NOMO-1 treated with DMSO at 0.1 percent for 48 hours (cell line): ENCODE data around the gene COL17A1.

Source experiments
- DNase-seq: peaks from one replicate; lab custom pipeline; 2025; ENCODE audit not compliant: unreplicated experiment; lab: John Stamatoyannopoulos, UW

COL17A1 gene

DNA sequence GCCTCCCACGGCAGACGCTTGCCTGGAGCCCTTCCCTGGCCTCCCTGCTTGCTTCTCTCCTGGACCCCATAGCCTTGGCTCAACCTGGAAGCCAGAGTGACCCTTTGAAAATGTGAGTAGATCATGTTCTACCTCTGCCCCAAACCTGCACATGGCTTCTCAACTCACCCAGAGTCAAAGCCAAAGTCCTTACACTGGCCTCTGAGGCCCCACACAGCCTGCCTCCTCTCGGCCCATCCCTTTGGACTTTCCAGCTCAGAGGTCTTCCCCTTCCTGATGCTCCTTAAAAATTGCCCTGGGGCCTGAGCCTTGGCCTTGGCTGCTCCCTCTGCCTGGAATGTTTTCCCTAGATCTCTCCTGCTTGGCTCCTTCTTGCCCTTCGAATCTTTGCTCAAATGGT is 32.5 kb downstream of the COL17A1 start:
- DNase-seq: no peak

DNA sequence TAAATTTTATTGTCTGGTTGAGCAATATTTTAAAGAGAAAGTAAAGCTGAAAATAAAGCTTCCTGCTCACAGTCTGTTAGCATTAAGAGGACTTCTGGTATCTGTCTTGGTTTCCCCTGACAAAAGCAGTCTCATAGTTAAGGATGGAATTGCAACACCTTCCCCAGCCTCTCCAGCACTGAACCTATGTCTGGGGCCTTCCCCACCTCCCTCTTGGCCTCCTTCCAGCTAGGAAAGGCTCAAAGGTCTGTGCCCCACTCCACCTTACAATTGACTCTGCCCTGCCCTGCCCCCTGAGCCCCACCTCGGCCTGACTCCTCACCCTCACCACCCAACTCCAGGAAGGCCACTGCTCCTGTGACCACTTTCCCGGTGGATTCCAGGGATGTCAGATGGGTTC is 33.2 kb downstream of the COL17A1 start:
- no peak for DNase-seq

DNA sequence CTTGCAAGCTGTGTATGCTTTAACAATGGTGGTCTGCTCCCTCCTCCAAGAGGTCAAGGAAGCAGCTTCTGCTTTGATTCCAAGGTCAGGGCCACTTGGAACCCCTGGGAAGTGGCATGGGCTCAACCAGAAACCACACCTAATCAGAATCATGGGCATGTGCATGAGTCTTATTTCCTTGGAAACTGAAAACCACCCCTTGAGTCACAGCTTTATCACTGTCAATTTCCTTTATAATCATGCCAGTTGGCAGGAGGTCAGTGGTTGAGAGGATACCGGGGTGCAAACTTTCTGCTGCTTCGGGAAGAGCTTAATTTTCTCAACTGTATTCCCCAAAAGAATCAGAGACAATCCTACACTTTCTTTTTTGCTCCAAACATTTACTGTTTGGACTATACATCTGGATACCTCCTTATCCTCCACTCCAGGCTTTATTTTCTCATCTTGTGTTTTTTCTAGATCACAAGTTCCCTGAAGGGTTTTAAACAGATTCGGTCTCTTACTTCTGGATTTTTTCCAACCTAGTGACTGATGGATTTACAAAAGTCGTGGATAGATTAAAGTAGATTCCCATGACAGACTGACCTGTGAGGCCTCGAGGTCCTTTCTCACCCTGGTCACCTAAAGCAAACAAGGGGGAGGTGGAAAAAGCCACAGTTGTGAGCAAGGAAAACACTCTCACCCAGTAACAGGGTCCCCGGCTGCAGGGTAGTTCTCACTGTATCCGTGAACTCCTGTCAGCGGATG is 36.0 kb downstream of the COL17A1 start:
- DNase-seq: no peak

DNA sequence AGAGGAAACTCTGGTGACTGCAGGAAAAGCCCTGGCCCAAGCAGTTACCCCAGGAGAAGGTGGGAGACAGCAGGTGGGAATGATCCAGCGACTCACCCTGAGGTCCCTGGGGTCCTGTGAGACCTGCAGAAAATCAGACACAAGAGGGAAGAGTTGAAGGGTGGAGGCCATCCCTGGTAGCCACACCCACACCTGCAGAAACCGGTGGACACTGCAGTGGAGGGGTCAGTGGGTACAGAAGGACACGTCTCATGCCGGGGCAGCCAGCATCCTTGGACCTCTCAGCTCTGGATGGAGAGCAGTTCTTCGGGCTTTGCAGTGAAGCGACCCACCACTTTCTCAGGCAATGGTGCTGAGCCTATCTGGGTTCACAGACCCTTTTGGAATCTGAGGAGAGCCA is 39.0 kb downstream of the COL17A1 start:
- DNase-seq: no peak

DNA sequence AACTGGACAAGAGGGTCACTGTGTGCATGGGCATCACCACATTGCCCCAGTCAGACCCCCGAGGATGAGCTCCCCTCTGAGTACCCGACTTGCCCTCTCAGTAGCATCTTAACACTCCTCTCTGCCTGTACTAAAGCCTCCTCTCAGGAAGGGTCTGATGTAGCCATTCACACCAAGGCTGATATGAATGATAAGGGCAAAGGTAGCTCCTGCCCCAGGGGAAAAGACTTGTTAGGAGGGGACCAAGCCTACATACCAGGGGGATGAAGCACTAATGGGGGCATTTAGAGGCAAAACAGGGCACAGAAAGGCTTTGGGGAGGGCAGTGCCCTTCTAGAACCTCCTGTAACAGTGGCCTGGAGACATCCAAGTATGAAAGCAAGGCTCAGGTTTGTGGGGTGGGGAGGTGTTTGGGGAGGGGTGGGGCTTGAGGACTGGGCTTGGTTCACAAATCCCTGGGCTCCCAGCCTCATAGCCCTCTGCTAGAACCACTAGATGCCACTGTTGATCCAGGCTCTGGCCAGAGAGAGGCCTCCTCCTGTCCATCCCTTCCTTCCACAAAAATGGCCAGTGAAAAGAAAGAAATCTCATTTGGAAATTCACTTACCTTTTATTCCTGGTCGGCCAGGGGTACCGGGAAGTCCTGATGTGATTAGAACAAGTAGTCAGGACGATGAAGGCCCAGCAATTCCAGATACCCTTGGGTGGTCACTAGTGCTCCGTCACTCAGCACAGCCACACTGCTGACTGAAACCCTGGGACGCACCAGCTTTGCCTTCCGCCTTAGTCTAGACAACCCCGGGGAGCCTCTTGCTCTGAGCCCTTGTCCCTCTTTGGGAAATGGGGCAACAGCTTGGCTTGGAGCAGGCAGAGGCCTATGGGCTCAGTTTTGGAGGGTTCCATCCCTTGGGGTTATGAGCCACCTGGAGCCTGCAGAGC is 40.3 kb downstream of the COL17A1 start:
- DNase-seq: no peak

DNA sequence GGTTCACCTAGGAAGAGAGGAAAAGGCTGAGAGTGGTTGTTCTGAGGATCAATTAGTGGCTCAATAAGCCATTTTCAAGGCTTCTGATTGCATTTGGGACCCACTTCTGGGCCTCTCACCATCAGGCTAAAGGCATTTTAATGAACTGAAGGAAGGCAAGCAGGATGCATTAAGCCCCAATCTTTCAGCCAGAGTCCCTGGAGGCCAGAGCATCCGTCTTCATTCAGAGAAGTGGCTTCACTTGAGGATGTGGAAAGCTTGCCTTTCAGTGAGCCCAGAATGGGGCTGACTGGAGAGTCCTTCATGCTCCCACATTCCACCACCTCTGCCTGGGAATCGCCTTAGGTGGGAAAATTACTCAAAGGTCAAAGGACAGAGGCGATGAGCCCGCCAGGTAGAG is 41.8 kb downstream of the COL17A1 start:
- no peak for DNase-seq

DNA sequence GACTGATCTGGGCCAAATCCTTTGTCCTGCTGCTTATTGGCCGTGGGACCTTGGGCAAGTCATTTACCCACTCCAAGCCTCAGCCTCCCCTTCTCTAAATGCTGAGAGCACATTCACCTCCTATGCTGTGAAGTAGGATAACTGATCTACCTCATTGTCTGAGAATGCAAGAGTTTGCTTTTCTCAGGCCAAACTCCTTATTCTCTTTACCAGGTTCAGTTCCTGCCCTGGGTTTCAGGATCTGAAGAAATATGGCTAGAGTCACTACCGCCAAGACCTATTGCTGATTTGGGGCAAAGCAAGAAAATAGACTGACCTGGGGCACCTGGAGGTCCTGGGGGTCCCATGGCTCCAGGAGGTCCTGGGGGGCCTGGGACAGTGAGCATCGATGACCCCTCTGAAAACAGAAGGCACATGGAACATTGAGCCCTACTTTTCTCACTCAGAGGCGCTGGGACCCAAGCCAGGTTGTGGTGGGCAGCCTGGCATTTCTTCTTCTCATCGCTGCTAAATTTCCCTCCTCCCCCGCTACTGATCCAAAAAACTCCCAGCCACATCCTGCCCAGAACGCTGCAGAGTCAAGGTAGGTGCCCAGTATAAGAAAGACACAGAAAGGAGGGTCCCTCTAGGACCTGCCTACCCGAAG is 42.4 kb downstream of the COL17A1 start:
- DNase-seq: no peak

DNA sequence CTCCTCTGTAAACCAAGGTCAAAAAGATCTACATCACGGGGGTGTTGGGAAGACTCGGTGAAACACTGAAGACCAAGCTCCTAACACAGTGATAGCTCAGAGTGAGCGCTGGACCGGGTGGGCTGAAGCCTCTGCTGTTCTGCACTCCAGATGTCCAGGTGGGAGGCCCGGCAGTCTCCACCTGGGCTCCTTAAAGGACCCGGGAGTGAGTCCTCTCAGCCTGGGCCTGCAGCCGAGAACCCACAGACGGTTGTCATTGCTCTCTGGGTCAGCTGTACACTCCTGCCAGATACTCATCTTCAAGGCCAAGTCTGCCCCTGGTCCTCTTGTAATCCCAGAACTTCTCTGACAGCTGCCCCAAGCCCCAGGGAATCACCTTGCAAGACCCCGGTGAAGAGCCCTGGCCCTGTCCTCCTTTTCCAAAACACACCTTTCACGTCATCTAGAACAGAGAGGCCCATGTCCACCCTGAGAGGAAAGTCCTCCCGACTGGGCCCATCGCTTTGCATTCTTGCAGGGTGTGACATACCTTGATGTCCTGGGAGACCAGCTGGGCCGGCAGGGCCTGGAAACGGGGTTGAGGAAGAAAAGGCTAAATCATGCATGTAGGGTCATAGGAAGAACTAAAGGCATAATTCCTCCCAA is 43.7 kb downstream of the COL17A1 start:
- no peak for DNase-seq

DNA sequence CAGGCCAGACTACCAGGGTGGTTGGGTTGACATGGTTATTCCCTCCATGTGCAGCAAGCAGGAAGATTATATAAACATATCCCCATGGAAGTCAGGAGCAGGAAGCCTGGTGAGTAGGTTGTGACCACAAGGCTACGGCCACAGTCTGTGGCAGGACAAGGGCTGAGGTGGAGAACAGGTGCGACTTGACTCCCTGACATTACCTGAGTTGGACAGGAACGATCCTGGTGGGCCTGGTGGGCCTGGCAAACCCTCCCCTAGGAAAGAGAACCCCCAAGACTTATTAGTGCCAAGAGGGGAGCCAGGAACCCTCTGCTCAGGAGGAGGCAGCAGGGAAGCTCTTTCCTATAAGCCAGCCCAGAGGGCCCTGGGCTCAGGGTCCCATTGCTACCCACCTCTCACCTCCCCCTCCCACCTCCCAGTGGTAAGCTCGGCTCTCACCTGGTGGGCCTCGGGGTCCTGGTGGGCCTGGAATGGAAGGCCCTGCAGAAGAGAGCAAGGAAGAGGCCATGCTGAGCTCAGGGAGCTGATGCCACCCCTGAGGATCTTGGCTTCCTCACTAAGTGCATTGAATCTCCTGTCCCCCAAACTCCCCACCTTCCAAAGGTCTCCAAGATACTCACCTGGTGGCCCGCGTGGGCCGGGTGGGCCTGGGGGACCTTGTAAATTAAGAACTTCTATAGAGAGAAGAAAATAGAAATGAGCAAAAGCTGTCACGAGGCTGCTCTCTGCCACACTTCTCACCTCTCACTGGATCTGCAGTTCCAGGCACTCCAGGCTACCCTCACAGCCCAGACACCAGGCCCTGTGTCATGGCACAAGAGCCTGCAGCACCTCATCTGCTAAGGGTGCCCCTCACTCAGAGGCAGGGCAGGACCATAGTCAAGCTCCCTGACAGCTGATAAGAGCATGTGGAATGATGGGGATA is 44.6 kb downstream of the COL17A1 start:
- DNase-seq: no peak

DNA sequence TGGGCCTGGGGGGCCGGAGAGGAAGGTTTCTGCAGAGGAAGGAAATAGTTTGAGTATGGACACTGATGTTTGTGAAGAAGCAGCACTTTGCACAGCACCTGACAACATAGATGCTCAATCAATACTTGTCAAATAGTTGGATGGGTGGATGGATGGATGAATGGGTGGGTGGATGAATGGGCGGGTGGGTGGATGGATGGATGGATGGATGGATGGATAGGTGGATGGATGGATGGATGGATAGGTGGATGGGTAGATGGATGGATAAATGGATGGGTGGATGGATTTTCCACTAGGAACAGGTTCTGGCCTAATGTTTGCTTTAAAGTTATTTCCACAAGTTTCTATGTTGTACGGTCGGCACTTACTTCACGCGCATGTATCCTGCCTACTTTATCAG is 45.3 kb downstream of the COL17A1 start:
- no peak for DNase-seq

DNA sequence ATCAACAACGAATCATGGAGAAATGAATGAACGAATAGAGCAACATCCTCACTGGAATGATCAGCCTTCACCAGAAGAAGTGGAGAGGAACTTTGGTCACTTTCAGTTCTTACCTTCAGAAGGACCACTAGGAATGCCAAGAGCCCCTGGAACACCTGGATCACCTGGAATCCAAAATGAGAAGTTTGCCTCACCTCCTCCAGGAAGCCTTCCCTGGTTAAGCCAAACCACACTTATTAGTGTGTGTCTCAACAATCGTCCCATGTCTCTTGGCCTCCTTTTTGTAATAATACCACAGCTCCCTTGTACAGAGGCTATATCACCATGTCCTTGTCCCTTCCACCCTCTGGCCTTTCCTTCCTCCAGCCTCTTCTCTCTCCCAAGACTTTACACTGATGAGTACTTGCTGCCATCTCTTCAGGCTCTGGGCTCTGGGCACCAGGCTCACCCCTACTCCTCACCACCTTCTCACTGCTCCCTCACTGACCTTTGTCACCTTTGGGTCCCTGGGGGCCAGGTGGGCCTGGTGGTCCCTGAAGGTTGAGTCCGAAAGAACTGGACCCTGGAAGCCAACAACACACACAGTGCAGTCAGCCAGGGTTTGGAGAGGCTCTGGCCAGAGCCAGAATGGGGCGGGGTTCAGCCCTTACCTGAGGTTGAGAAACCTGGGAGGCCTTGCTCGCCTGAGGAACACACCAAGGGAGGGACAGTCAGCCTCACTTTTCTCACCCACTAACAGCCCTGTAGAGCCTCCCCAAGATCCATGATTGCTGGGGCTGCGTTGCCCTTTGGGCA is 46.5 kb downstream of the COL17A1 start:
- no peak for DNase-seq

DNA sequence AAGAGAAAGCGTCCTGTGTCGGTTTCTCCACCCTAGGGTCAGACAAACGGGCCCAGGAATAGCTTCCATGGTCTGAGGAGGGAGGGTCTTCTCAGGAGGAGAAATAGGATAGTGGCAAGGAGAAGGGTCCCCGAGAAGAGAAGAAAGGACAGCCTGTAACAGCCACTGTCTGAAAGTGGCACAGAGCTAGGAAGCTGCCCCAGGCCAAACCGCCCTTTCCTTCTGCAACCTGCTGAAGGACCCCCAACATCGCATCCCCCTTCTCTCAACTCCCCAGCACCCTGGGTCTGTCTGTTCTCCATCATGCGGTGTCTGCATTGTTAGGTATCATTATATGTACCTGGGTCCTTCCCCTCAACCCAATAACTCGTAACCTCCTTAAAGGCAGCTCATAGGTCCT is 47.1 kb downstream of the COL17A1 start:
- no peak for DNase-seq

DNA sequence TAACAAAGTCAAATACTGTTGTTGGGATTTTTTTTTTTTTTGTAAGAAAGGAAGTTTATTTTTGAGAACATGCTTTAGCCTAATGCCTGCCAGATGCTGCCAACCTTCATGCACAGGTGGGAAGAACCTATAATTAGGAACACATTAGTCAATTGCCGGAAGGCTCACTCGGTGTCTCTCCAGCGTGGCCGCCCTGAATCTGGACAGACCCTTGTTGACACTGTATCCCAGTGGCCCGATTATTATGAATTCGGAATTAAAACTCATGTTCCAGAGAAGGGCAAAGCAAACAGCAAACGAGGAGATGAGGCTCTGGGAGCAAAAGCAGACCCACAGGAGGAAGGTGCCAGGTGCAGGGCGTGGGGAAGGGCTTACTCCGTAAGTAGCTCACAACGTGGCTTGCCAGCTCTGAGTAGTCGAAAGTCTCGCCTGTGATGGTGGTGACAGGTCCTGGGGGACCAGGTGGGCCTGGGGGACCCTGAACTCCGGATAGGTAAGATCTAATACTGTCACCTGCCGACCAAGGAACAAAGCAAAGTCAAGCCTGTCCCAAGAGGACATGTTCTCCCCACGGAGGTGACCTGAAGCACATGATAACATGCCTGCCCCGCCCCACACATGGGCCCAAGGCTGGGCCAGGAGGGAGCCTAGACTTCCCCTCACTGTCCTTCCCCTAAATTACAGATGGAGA is 48.3 kb downstream of the COL17A1 start:
- DNase-seq: no peak

DNA sequence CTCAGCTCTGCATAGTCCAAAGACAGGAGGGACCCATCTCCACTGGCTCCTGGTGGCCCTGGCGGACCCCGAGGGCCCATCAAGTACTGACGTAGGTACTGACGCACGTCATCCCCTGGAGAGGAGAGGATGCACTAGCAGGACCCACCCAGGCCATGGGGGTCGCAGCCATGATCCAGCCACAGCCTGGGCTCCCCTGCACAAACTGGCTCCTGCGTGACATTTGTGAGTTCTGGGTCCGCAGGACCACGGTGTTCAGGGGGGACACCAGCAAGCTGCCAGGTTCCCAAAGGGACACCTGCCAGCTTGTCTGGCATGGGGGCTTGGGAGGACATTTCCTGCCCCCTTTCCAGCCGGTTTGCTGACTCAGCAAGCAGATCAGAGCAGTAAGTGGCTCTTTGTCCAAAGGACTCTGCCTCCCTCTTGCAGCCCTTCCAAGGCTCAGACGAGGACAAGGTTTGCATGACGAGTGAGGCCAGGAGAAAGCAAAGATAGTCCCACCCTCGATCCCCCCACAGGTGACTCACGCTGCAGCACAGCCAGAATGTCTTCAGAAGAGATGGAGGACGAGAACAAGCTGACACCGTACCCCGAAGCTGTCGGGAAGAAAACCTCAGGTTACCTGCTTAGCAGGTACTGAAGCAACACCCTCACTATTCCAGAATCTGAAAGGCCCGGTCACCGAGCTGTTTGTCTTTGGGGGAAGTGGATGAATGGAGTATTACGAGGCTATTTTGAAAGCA is 49.0 kb downstream of the COL17A1 start:
- no peak for DNase-seq

DNA sequence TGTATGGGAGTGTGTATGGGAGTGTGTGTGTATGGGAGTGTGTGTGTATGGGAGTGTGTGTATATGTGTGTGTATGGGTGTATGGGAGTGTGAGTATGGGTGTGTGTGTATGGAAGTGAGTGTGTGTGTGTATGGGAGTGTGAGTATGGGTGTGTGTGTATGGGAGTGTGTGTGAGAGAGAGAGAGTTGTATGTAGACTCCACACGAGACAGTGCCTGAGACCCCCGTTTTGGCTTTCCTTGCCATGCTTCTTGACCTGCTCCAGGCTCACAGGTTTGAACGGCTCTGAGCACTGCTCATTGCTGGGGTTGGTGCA is 49.7 kb downstream of the COL17A1 start:
- DNase-seq: no peak

DNA sequence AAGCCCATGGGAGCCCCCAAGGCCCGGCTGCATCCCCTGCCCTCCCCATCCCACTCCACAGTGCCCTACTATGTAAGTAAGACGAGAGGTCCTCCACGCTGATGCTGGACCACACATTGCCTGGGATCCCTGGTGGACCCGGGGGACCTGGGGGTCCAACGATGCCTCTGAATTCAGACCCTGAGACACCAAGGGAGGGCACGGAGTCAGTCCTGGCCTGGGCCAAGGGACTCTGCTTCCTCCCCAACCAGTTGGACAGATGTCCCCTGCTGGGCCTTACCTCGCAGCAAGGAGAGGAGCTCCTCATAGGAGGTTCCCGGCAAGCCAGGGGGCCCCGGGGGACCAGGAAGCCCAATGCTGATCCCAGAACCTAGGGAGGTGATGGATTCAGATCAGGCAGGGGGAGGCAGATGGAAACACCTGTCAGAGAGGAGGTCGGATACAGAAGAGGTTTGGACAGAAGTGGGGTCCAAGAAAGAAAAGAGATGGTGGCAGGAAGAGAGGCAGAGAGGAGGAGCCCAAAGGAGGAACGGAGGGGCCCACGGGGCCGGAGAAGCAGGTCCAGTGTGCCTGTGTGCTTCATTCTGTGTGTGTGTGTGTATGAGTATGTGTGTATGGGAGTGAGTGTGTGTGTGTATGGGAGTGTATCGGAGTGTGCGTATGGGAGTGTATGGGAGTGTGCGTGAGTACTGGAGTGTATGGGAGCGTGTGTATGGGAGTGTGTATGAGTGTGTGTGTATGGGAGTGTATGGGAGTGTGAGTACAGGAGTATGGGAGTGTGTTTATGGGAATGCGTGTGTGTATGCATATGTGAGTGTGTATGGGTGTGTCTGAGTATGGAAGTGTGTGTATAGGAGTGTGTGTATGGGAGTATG is 50.2 kb downstream of the COL17A1 start:
- DNase-seq: no peak

DNA sequence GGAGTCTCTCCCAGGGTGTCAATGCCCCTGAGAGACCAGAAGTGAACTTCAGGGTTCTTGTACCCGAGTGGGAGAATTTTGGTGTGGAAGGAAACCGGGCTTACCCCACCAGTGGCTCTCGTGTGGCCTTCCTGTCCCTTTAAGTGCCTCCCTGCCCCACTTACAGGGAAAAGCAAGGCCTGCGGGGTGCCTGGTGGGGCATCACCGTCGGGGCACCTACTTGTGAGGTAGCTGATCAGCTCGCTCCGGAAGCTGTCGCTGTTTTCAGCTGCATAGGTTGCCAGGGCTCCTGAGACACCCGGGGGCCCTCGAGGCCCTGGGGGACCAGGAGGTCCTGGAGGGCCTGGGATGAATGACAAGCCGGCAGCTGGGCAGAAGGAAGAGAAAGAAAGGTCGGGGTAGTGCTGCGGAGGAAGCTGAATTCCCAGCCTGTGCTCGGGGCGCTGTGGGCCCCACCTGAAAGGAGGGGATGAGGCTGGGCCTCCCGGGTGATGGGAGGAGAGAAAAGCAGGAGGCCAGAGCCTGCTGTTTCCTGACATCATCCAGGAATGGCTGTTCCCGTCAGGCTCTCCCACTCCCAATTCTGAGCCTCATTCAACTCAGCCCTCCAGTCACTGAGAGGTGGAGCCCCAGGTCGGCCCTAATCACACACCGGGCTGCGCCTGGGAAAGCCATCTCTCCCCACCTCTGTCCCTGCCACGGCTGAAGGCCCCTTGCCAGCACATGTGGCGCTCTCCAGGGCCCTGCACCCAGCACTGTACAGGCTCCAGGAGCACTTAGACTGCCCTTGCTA is 51.1 kb downstream of the COL17A1 start:
- no peak for DNase-seq
